Activated CD4-positive, alpha-beta memory T cell treated with anti-CD3 and anti-CD28 coated beads, Interleukin-2, amount 10 ng/mL, durations not matched to agents 7 days and 5 days (primary cell): ENCODE measurements around the gene LHX5. TPM values are rescaled to one million over a fixed set of nuclear protein-coding genes. Genes with fewer than 3 reads are reported as not detected.

Experiments used
- CTCF ChIA-PET: fragments of 350-600 bp; sonication (Branson Sonifier 250); formaldehyde crosslinking; loops from one replicate; lab custom pipeline; 2021; ENCODE audit warnings: antibody characterized with exemption, inconsistent platforms; lab: Charles Lee
- POLR2A ChIA-PET: fragments of 350-600 bp; sonication (Branson Sonifier 250); formaldehyde crosslinking; loops from one replicate; lab custom pipeline; 2021; ENCODE audit warnings: antibody characterized with exemption; lab: Charles Lee
- DNase-seq: peaks from one replicate; pipeline ENCODE4 v3.0.0-alpha.2; 2020
- H3K27ac Mint-ChIP-seq: one replicate; pipeline ENCODE4 v1.8.0; 2021; ENCODE audit warnings: mild to moderate bottlenecking, mixed read lengths
- H3K27me3 Mint-ChIP-seq: one replicate; pipeline ENCODE4 v1.8.0; 2021; ENCODE audit warnings: mixed read lengths
- H3K36me3 Mint-ChIP-seq: one replicate; pipeline ENCODE4 v1.8.0; 2021; ENCODE audit warnings: low read depth, mixed read lengths
- H3K4me1 Mint-ChIP-seq: one replicate; pipeline ENCODE4 v1.8.0; 2021; ENCODE audit warnings: mixed read lengths
- H3K4me3 Mint-ChIP-seq: one replicate; pipeline ENCODE4 v1.8.0; 2021; ENCODE audit warnings: mild to moderate bottlenecking, mixed read lengths
- H3K9me3 Mint-ChIP-seq: one replicate; pipeline ENCODE4 v1.8.0; 2021; ENCODE audit warnings: mixed read lengths
- total RNA-seq, 2 experiments: library from RNA; stranded (reverse); gene quantifications; one replicate each; pipeline ENCODE4 v1.2.3, GENCODE V29; 2021

The LHX5 gene
- total RNA-seq, 2 experiments from 2014 or later, result not detected

GRCh38 chr12:113438523-113439300 is 33.0 kb downstream of the LHX5 start:
- DNase-seq, result no peak
- Mint-ChIP-seq H3K4me1 (no peaks in the 10 kb centered on the region), H3K27ac (no peak overlapping the region), H3K36me3 (no peaks in the 10 kb centered on the region), H3K9me3 (no peaks in the 10 kb centered on the region), H3K4me3 (no peak overlapping the region), H3K27me3 (no peaks in the 10 kb centered on the region)
- ChIA-PET CTCF (no interaction called here), POLR2A (no interaction called here)

- ChIA-PET CTCF (no interaction called here), POLR2A (no interaction called here)
- Mint-ChIP-seq H3K9me3 (no peaks in the 10 kb centered on the region), H3K27ac (no peak overlapping the region), H3K36me3 (no peaks in the 10 kb centered on the region), H3K4me1 (no peaks in the 10 kb centered on the region), H3K27me3 (no peaks in the 10 kb centered on the region), H3K4me3 (no peak overlapping the region)
- no peak for DNase-seq
These were observed 34.0 kb downstream of the LHX5 start for GRCh38 chr12:113437729-113438100.

- H3K9me3 Mint-ChIP-seq, result no peaks in the 10 kb centered on the region
- CTCF ChIA-PET, result no interaction called here
- H3K27me3 Mint-ChIP-seq, result peaks cover 2% of the 10 kb centered on the region
- H3K4me1 Mint-ChIP-seq, result no peaks in the 10 kb centered on the region
- no peak overlapping the region for H3K27ac Mint-ChIP-seq
- POLR2A ChIA-PET, result no interaction called here
- H3K4me3 Mint-ChIP-seq, result no peak overlapping the region
- H3K36me3 Mint-ChIP-seq, result no peaks in the 10 kb centered on the region
- DNase-seq, result no peak
These were observed 34.5 kb downstream of the LHX5 start for GRCh38 chr12:113436993-113437728.

DNA sequence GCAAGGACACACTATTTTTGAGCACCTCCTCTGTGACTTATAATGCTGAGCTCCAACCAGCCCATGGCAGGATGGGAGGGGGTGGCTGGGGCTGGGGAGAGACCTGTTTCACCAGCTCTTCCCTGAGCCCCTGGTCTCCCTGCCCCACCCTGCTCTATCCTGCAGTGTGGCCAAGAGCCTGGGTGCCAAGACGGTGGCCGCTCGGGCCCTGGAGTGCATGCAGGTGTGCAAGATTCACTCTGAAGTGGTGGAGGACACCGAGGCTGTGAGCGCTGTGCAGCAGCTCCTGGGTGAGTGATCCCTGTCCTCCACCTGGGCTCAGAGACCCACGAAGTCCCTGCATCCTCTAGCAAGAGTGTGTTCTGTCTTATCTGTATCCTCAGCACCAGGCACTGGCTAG is 35.1 kb downstream of the LHX5 start:
- ChIA-PET POLR2A (no interaction called here), CTCF (no interaction called here)
- Mint-ChIP-seq H3K4me1 (no peaks in the 10 kb centered on the region), H3K4me3 (no peak overlapping the region), H3K36me3 (no peaks in the 10 kb centered on the region), H3K27me3 (peaks cover 2% of the 10 kb centered on the region), H3K27ac (no peak overlapping the region), H3K9me3 (no peaks in the 10 kb centered on the region)
- no peak for DNase-seq

DNA sequence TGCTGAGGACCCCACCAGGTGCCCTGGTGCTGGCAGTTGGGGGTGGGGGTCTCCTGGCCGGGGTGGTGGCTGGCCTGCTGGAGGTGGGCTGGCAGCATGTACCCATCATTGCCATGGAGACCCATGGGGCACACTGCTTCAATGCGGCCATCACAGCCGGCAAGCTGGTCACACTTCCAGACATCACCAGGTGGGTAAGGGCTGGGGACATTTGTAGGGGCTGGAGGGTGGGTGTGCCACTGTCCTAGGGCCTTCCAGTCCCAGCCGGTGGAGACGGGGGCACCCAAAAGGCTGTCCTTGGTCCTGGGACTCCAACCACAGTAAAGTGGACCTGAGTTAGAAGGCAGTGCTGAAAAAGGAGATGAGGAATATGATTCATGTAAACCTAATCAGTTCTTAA is 36.3 kb downstream of the LHX5 start:
- H3K27ac Mint-ChIP-seq, result no peak overlapping the region
- peaks cover 8% of the 10 kb centered on the region for H3K27me3 Mint-ChIP-seq
- ChIA-PET POLR2A (no interaction called here), CTCF (no interaction called here)
- no peaks in the 10 kb centered on the region for H3K9me3 Mint-ChIP-seq
- no peak overlapping the region for H3K4me3 Mint-ChIP-seq
- DNase-seq, result no peak
- no peaks in the 10 kb centered on the region for H3K36me3 Mint-ChIP-seq
- no peaks in the 10 kb centered on the region for H3K4me1 Mint-ChIP-seq

DNA sequence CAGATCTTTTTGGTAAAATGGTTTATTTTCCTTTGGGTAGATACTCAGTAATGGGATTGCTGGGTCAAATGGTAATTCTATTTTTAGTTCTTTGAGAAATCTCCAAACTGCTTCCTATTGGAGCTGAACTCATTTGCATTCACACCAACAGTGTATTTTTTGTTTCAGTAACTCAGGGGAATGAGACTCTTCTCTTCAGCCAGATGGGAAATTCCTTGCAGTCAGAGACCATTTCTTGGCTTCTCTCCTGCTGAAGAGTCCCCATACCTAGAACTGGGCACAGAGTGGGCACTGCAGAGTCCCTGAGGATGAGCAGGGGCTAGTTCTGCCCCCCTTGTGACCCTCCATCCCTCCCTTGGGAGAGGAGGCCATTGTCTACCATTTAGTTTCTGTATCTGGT is 38.7 kb downstream of the LHX5 start:
- Mint-ChIP-seq H3K4me3 (no peak overlapping the region), H3K27ac (no peak overlapping the region), H3K27me3 (peaks cover 12% of the 10 kb centered on the region), H3K9me3 (no peaks in the 10 kb centered on the region), H3K4me1 (no peaks in the 10 kb centered on the region), H3K36me3 (no peaks in the 10 kb centered on the region)
- ChIA-PET CTCF (no interaction called here), POLR2A (no interaction called here)
- no peak for DNase-seq

DNA sequence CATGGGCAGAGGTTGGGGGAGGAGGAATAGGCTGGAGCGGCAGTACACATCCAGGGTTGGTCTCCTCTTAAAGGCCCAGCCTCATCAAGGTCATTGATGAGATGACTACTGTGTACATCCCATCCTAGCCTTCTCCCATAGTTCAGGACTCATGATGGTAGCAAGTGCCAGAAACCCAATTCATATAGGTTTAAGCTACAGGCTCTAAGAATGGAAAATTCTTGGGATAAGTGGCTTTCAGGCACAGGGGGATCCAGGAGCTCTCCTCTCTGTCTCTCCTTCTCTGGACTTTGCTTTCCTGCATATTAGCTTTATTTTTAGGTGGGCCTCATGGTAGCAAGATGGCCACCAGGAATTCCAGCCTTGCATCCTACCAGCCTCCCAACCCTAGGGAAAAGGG is 43.2 kb downstream of the LHX5 start:
- H3K27me3 Mint-ChIP-seq, result peaks cover 14% of the 10 kb centered on the region
- ChIA-PET CTCF (no interaction called here), POLR2A (no interaction called here)
- H3K4me3 Mint-ChIP-seq, result no peak overlapping the region
- no peaks in the 10 kb centered on the region for H3K9me3 Mint-ChIP-seq
- no peaks in the 10 kb centered on the region for H3K36me3 Mint-ChIP-seq
- H3K27ac Mint-ChIP-seq, result no peak overlapping the region
- H3K4me1 Mint-ChIP-seq, result no peaks in the 10 kb centered on the region
- no peak for DNase-seq

DNA sequence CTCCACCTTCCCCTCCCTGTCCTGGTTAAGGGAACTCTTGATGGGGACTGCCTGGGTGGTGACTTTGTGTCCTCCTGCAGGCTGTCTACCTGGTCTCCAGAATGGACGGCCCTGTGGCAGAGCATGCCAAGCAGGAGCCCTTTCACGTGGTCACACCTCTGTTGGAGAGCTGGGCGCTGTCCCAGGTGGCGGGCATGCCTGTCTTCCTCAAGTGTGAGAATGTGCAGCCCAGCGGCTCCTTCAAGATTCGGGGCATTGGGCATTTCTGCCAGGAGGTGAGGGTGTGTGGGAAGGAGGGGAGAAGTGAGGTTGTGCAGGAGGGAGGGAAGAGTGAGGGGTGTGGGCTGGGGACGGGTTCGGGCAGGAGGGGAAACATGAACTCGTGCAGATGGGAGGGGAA is 43.8 kb downstream of the LHX5 start:
- Mint-ChIP-seq H3K4me1 (no peaks in the 10 kb centered on the region), H3K36me3 (no peaks in the 10 kb centered on the region), H3K27me3 (peaks cover 14% of the 10 kb centered on the region), H3K27ac (no peak overlapping the region), H3K9me3 (no peaks in the 10 kb centered on the region), H3K4me3 (no peak overlapping the region)
- ChIA-PET POLR2A (no interaction called here), CTCF (interaction anchor here (0.7 kb wide), 1 partner anchor 338 kb away, joined by 3 read pairs; no protein-coding TSS in a partner anchor)
- DNase-seq, result no peak

DNA sequence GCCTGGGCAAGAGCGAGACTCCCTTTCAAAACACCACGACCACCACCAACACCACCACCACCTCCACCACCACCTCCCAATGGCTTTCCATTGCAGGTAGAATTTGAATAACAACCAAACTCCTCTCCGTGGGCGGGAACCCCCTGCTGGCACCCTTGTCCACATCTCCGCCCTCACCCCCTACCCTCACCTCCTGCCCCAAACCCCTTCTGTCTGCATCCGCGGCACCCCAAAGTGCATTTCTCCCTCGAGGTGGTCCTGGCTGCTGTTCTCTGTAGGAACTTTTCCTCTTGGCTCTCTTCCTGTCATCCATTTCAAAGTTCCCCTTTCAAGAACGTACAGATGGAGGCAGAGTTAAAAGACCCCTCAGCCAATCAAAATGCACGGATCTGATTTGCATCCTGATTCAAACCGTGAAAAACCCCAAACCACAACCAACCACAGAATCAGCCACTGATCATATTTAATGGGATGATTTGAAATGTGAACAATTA is 45.7 kb downstream of the LHX5 start:
- CTCF ChIA-PET, result interaction anchor here (0.5 to 2.3 kb wide), 18 partner anchors 12 to 288 kb away, joined by 3 to 17 read pairs (median 5); partner anchors contain the start of gene PLBD2
- H3K27ac Mint-ChIP-seq, result no peak overlapping the region
- POLR2A ChIA-PET, result no interaction called here
- H3K4me3 Mint-ChIP-seq, result no peak overlapping the region
- peaks cover 10% of the 10 kb centered on the region for H3K27me3 Mint-ChIP-seq
- no peaks in the 10 kb centered on the region for H3K9me3 Mint-ChIP-seq
- peaks cover 10% of the 10 kb centered on the region for H3K4me1 Mint-ChIP-seq
- no peaks in the 10 kb centered on the region for H3K36me3 Mint-ChIP-seq
- DNase-seq, result no peak

DNA sequence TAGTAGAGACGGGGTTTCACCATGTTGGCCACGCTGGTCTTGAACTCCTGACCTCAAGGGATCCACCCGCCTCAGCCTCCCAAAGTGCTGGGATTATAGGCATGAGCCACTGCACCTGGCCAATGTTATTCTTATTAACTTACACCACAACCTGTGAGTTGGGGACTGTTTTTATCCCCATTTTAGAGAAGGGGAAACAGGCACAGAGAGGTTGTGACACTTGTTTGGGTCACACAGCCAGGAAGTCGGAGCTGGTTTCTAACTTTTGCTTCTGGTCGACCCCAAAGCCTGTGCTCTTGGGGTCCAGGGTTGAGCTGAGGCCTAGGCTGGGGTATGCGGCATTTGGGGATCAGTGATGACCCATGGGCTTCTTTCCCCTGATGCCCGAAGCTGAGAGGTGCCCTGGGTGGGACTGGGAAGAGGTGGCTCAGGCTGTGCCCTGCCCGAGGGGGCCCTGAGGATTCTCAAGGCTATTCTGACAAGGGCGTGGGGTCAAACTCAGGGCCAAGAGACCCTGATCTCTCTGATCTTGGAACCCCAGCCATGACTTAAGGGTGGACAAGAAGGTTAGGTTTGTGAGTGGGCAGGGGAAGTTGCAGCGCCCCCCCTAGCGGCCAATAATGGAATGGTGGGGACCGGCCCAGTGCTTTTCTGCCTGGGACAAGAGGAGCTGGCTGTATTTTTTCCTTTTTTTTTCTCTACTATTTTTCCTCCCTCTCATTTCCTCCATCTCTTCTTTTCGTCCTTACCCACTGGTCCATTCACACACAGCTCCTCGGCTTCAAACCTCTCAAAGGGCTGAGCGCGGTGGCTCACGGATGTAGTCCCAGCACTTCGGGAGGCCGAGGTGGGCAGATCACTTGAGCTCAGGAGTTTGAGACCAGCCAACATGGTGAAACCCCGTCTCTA is 46.5 kb downstream of the LHX5 start:
- no peaks in the 10 kb centered on the region for H3K36me3 Mint-ChIP-seq
- no peak overlapping the region for H3K4me3 Mint-ChIP-seq
- H3K9me3 Mint-ChIP-seq, result no peaks in the 10 kb centered on the region
- H3K27ac Mint-ChIP-seq, result no peak overlapping the region
- ChIA-PET CTCF (interaction anchor here (0.5 to 2.3 kb wide), 20 partner anchors 11 to 287 kb away, joined by 3 to 17 read pairs (median 4); partner anchors contain the start of gene PLBD2), POLR2A (no interaction called here)
- H3K4me1 Mint-ChIP-seq, result peaks cover 10% of the 10 kb centered on the region
- DNase-seq, result peak; percentile 58
- peaks cover 8% of the 10 kb centered on the region for H3K27me3 Mint-ChIP-seq

DNA sequence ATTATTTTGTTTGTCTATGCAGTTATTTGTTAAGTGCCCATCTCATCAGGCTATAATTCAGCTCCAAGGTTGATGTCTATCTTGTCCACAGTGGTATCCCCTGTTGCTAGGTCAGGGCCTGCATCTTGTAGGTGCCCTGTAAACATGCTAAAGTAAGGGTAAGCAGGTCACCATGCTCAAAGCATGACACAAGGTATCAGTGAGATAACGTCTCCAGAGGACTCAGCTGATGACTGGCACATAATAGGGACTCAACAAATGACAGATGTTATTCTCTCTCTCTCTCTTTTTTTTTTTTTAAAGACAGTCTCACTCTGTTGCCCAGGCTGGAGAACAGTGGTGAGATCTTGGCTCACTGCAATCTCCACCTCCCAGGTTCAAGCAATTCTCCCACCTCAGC is 47.2 kb downstream of the LHX5 start:
- H3K4me1 Mint-ChIP-seq, result peaks cover 10% of the 10 kb centered on the region
- POLR2A ChIA-PET, result no interaction called here

DNA sequence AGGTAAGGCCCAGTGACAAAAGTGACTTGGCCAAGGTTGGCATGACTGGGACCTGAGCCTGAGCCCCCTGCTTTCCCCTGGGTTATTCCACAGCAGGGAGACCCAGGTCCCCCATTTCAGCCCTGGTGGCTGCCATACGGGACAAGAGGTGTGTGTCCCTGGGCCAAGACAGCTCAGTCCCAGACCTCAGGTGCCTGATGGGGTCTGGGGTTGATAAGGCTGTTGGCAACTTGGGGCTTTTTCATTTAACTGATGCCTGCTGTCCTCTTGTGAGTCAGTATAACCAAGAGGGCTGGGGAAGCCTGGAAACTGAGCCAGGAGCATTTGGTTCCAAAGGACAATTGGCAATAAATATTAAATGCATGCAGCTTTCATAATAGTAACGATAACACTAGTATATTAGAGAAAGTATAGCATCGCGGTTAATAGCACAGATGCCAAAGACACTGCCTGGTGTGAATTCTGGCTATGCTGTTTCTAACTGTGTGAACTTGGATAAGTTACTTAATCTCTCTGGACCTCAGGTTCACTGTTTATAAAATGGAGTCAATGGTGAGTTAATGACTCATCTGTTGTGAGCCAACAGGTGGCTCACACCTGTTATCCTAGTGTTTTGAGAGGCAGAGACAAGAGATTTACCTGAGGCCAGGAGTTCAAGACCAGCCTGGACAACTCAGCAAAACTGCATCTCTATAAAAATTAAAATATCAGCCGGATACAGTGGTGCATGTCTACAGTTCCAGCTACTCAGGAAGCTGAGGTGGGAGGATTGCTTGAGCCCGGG is 48.6 kb downstream of the LHX5 start:
- Mint-ChIP-seq H3K27ac (no peak overlapping the region), H3K36me3 (no peaks in the 10 kb centered on the region), H3K27me3 (peaks cover 5% of the 10 kb centered on the region), H3K4me3 (no peak overlapping the region), H3K9me3 (no peaks in the 10 kb centered on the region), H3K4me1 (peaks cover 10% of the 10 kb centered on the region)
- DNase-seq, result no peak
- ChIA-PET POLR2A (no interaction called here), CTCF (interaction anchor here (1.2 to 1.4 kb wide), 2 partner anchors 112 to 215 kb away, joined by 3 read pairs; no protein-coding TSS in a partner anchor)

More for the DNA sequence above, 47.2 kb downstream of the LHX5 start:
- H3K36me3 Mint-ChIP-seq, result no peaks in the 10 kb centered on the region
- no peaks in the 10 kb centered on the region for H3K9me3 Mint-ChIP-seq
- CTCF ChIA-PET, result interaction anchor here (1.1 to 2.3 kb wide), 7 partner anchors 11 to 251 kb away, joined by 3 to 17 read pairs (median 5); no protein-coding TSS in a partner anchor
- H3K4me3 Mint-ChIP-seq, result no peak overlapping the region
- H3K27ac Mint-ChIP-seq, result no peak overlapping the region
- no peak for DNase-seq
- peaks cover 5% of the 10 kb centered on the region for H3K27me3 Mint-ChIP-seq
